Stimulated activated CD8-positive, alpha-beta memory T cell treated with anti-CD3 and anti-CD28 coated beads, Interleukin-2, amount 100 ng/mL, for 1 hour (primary cell): ENCODE results near the gene ACOX3.

Source experiments
- DNase-seq, 2 donors: peaks; one replicate each; pipeline ENCODE4 v3.0.0-alpha.2; 2020; ENCODE audit warnings: low read depth in 2 of 2

Gene ACOX3

GRCh38 chr4:8373270-8373972 is 67.1 kb downstream of the ACOX3 start:
- DNase-seq = no peak

- no peak for DNase-seq
These were observed 68.0 kb downstream of the ACOX3 start for GRCh38 chr4:8372506-8372905.

GRCh38 chr4:8371596-8371995 is 68.9 kb downstream of the ACOX3 start:
- no peak for DNase-seq

- DNase-seq = no peak
These were observed 69.5 kb downstream of the ACOX3 start for GRCh38 chr4:8370835-8371595.

GRCh38 chr4:8370106-8370787 is 70.3 kb downstream of the ACOX3 start:
- DNase-seq = no peak

GRCh38 chr4:8369426-8370105 is 71.0 kb downstream of the ACOX3 start:
- no peak for DNase-seq

GRCh38 chr4:8368998-8369397 is 71.5 kb downstream of the ACOX3 start:
- DNase-seq = no peak

- DNase-seq = no peak
These were observed 72.5 kb downstream of the ACOX3 start for GRCh38 chr4:8368061-8368481.

GRCh38 chr4:8366601-8367000 is 73.9 kb downstream of the ACOX3 start:
- no peak for DNase-seq

- DNase-seq = no peak
These were observed 74.6 kb downstream of the ACOX3 start for GRCh38 chr4:8365951-8366350.

- DNase-seq = no peak
These were observed 75.2 kb downstream of the ACOX3 start for GRCh38 chr4:8365353-8365752.

GRCh38 chr4:8364848-8365350 is 75.6 kb downstream of the ACOX3 start:
- no peak for DNase-seq

GRCh38 chr4:8364141-8364540 is 76.4 kb downstream of the ACOX3 start:
- no peak for DNase-seq

GRCh38 chr4:8362483-8362882 is 78.0 kb downstream of the ACOX3 start:
- DNase-seq = no peak

GRCh38 chr4:8359193-8359592 is 81.3 kb downstream of the ACOX3 start:
- no peak for DNase-seq

- DNase-seq = no peak
These were observed 83.7 kb downstream of the ACOX3 start for GRCh38 chr4:8356856-8357255.

- no peak for DNase-seq
These were observed 84.5 kb downstream of the ACOX3 start for GRCh38 chr4:8355864-8356565.

GRCh38 chr4:8355306-8355705 is 85.2 kb downstream of the ACOX3 start:
- no peak for DNase-seq

GRCh38 chr4:8353912-8354453 is 86.5 kb downstream of the ACOX3 start:
- no peak for DNase-seq

- no peak for DNase-seq
These were observed 87.3 kb downstream of the ACOX3 start for GRCh38 chr4:8353158-8353669.
